HepG2 (cell line): ENCODE measurements around the gene ST8SIA6. TPM values are rescaled to one million over a fixed set of nuclear protein-coding genes. Genes with fewer than 3 reads are reported as not detected.

Experiments used
- ATAC-seq: fragments of 200-7000 bp; cut with Tn5 transposase; 3 replicates; pipeline ENCODE4 v1.9.1; 2020; ENCODE audit warnings: mild to moderate bottlenecking, moderate library complexity
- BruUV-seq: library from RNA; stranded (reverse); fragments of 400-500 nt; replicated peaks from 2 replicates; lab custom pipeline; 2021; lab: Mats Ljungman, UMichigan
- CTCF ChIA-PET: fragments of 300-600 bp; formaldehyde crosslinking; extraction: SDS; loops from one replicate; lab custom pipeline; 2021; ENCODE audit warnings: low total read pairs, inconsistent platforms, low intra/inter-chr PET ratio; lab: Yijun Ruan, JAX
- POLR2A ChIA-PET: fragments of 350-600 bp; sonication (Branson Sonifier 250); formaldehyde crosslinking; loops from one replicate; lab custom pipeline; 2020; ENCODE audit warnings: antibody characterized with exemption, inconsistent platforms; lab: Yijun Ruan, JAX
- DNase-seq: peaks from one replicate; pipeline ENCODE4 v3.0.0-alpha.2; 2015; ENCODE audit warnings: low spot score
- FAIRE-seq: peaks from 3 replicates; lab custom pipeline; 2011; peaks lifted over from hg19 to GRCh38; lab: Jason Lieb, UNC
- H2AFZ ChIP-seq: one replicate; pipeline ENCODE4 v1.6.1; 2011; ENCODE audit warnings: low read length, inconsistent platforms
- H3K27ac ChIP-seq: fragments of 300-600 bp; 3 replicates; pipeline ENCODE4 v1.8.0; 2011; ENCODE audit warnings: mixed run types, mild to moderate bottlenecking, mixed read lengths, low read length, inconsistent platforms; ENCODE audit not compliant: insufficient read depth; ENCODE audit errors: extremely low read length
- H3K27me3 ChIP-seq, 2 experiments: fragments of 200-600 bp in 1 of 2; 2 replicates in 1 of 2; 3 replicates in 1 of 2; pipeline versions ENCODE4 v1.6.0 to v1.8.0; 2011; ENCODE audit warnings: low read length in 2 of 2, mild to moderate bottlenecking in 2 of 2, moderate library complexity in 2 of 2, inconsistent platforms in 1 of 2; ENCODE audit not compliant: insufficient read depth in 2 of 2, control insufficient read depth in 1 of 2
- H3K36me3 ChIP-seq, 2 experiments: fragments of 200-600 bp in 1 of 2; replicated peaks in 1 of 2; 2 replicates in 1 of 2; 3 replicates in 1 of 2; pipeline versions ENCODE4 v1.5.1 to v1.8.0; 2011; ENCODE audit warnings: low read length in 2 of 2, inconsistent platforms in 1 of 2; ENCODE audit not compliant: insufficient read depth in 2 of 2, control insufficient read depth in 1 of 2
- H3K4me1 ChIP-seq: 2 replicates; pipeline ENCODE4 v1.5.1; 2012; ENCODE audit warnings: low read length, inconsistent platforms; ENCODE audit not compliant: insufficient read depth
- H3K4me2 ChIP-seq: 2 replicates; pipeline ENCODE4 v1.6.0; 2011; ENCODE audit warnings: low read depth, low read length, inconsistent platforms
- H3K4me3 ChIP-seq, 3 experiments: fragments of 200-600 bp in 1 of 3; sonication (generic), shearing (Covaris generic) in 1 of 3; replicated peaks in 1 of 3; 2 replicates each; pipeline ENCODE4 v1.5.1; 2011 to 2016; ENCODE audit warnings: low read length in 3 of 3, inconsistent platforms in 2 of 3, low read depth in 2 of 3, mild to moderate bottlenecking in 2 of 3, control low read depth in 1 of 3, mixed read lengths in 1 of 3; ENCODE audit not compliant: insufficient read depth in 1 of 3
- H3K79me2 ChIP-seq: one replicate; pipeline ENCODE4 v1.6.1; 2011; ENCODE audit warnings: low read length, inconsistent platforms; ENCODE audit not compliant: insufficient read depth
- H3K9ac ChIP-seq: 2 replicates; pipeline ENCODE4 v1.6.0; 2011; ENCODE audit warnings: mild to moderate bottlenecking, low read depth, low read length, inconsistent platforms; ENCODE audit not compliant: insufficient read depth
- H3K9me3 ChIP-seq: 2 replicates; pipeline ENCODE4 v1.5.1; 2012; ENCODE audit warnings: mild to moderate bottlenecking, low read length
- H4K20me1 ChIP-seq: 2 replicates; pipeline ENCODE4 v1.6.0; 2011; ENCODE audit warnings: inconsistent platforms, mild to moderate bottlenecking, low read length, moderate library complexity; ENCODE audit not compliant: insufficient read depth
- AHR ChIP-seq: IDR thresholded peaks from 2 replicates; pipeline ENCODE4 v1.6.1; 2018; ENCODE audit warnings: missing genetic modification reagents, missing compliant biosample characterization
- CBX5 ChIP-seq: sonication (generic); formaldehyde crosslinking; IDR thresholded peaks from 2 replicates; pipeline ENCODE4 v1.4.0; 2020; ENCODE audit warnings: missing genetic modification reagents, borderline replicate concordance
- PHF21A ChIP-seq: sonication (generic); formaldehyde crosslinking; IDR thresholded peaks from 2 replicates; pipeline ENCODE4 v1.5.0; 2020; ENCODE audit warnings: mild to moderate bottlenecking, missing genetic modification reagents
- SRSF4 ChIP-seq: fragments of 200-400 bp; formaldehyde crosslinking; IDR thresholded peaks from one replicate; pipeline ENCODE4 v1.6.1; 2018; ENCODE audit warnings: mild to moderate bottlenecking, low read depth, low read length, moderate library complexity; ENCODE audit not compliant: poor library complexity, severe bottlenecking
- STAT6 ChIP-seq: sonication (generic); formaldehyde crosslinking; IDR thresholded peaks from 2 replicates; pipeline ENCODE4 v1.4.0; 2020; ENCODE audit warnings: missing genetic modification reagents, mild to moderate bottlenecking, borderline replicate concordance
- ZBTB43 ChIP-seq: sonication (generic); formaldehyde crosslinking; conservative IDR thresholded peaks from 2 replicates; pipeline ENCODE4 v1.4.0; 2020; ENCODE audit warnings: missing genetic modification reagents
- ZNF235 ChIP-seq: sonication (generic); formaldehyde crosslinking; IDR thresholded peaks from 2 replicates; pipeline ENCODE4 v1.8.1; 2023; ENCODE audit warnings: mild to moderate bottlenecking, missing genetic modification reagents, borderline replicate concordance
- ZNF282 ChIP-seq: fragments of 450-650 bp; IDR thresholded peaks from 2 replicates; pipeline ENCODE4 v1.6.1; 2018; ENCODE audit not compliant: partially characterized antibody
- ZNF343 ChIP-seq: sonication (generic); formaldehyde crosslinking; IDR thresholded peaks from 2 replicates; pipeline ENCODE4 v1.4.0; 2020; ENCODE audit warnings: mild to moderate bottlenecking, missing genetic modification reagents
- ZNF646 ChIP-seq: sonication (generic); formaldehyde crosslinking; IDR thresholded peaks from 2 replicates; pipeline ENCODE4 v1.9.0; 2021; ENCODE audit warnings: mild to moderate bottlenecking, missing genetic modification reagents
- WGBS: methylation state at CpG from one replicate; pipeline ENCODE4 v1.1.6; 2017; ENCODE audit warnings: low lambda C conversion rate; 5-methylcytosine and 5-hydroxymethylcytosine counted together
- in situ Hi-C: cut with HindIII; loops from 2 replicates; pipeline ENCODE4 v1.10.0; 2017; ENCODE audit warnings: low pct_unique_long_range_greater_than_20kb; ENCODE audit not compliant: extremely low pct_ligation_motif_present
- intact Hi-C: fragments of 100-400 bp; cut with micrococcal nuclease; formaldehyde crosslinking; loops from one replicate; pipeline ENCODE4 v1.10.0; 2022; ENCODE audit not compliant: unreplicated experiment
- polyA plus RNA-seq, 8 experiments: library from polyadenylated mRNA; depleted of rRNA in 3 of 8; stranded (reverse) in 7 of 8; unstranded in 1 of 8; fragments of >200 nt; fragmentation: Illumina TruSeq in 4 of 8; extraction: Trizol in 4 of 8; gene quantifications; 2 replicates each; pipeline versions ENCODE4 v1.2.1 to v1.2.3, GENCODE V29; 2011 to 2016; ENCODE audit warnings: low read depth in 4 of 8, missing spikeins in 1 of 8, mixed read lengths in 1 of 8; ENCODE audit not compliant: insufficient read depth in 1 of 8
- total RNA-seq, 5 experiments: library from RNA; depleted of rRNA; stranded (reverse); fragments of >200 nt; fragmentation: Illumina TruSeq; extraction: Trizol; gene quantifications; 2 replicates each; pipeline ENCODE4 v1.2.3, GENCODE V29; 2016; ENCODE audit warnings: low read depth in 1 of 5
- TF ChIP-seq, protein P1 (sequence below): sonication (generic); formaldehyde crosslinking; IDR thresholded peaks from 2 replicates; pipeline ENCODE4 v1.9.0; 2022; ENCODE audit warnings: missing genetic modification reagents, mild to moderate bottlenecking, borderline replicate concordance

The ST8SIA6 gene
- total and polyA plus RNA-seq, 2 of the 13 experiments (the other 11 are each of a cell fraction or from before 2014, with no cell fraction given), result not detected

- no peak overlapping the region for H3K27ac ChIP-seq
- H3K9me3 ChIP-seq, result peaks cover 7% of the 10 kb centered on the region; the same call in 1 of the 2 replicates
- H3K27me3 ChIP-seq, result peaks cover 0 to 4% of the 10 kb centered on the region in 2 experiments; a peak in 1 of 5 replicates
- no peaks in the 10 kb centered on the region for H3K79me2 ChIP-seq
- intact Hi-C loops, result no loop called here
- no peak overlapping the region for H3K4me2 ChIP-seq
- ChIA-PET CTCF (no interaction called here), POLR2A (no interaction called here)
- H3K9ac ChIP-seq, result no peak overlapping the region
- no peak for ATAC-seq
- no TSS peak for BruUV-seq
- no peak for FAIRE-seq
- no peaks in the 10 kb centered on the region for H4K20me1 ChIP-seq
- H3K4me1 ChIP-seq, result no peaks in the 10 kb centered on the region
- no peak overlapping the region for H3K4me3 ChIP-seq
- H3K36me3 ChIP-seq, result no peaks in the 10 kb centered on the region
- DNase-seq, result no peak
- no peak overlapping the region for H2AFZ ChIP-seq
- 7% methylated on average over 3 of the region's 3 CpGs for WGBS
- in situ Hi-C loops, result no loop called here
- TF ChIP-seq ZNF235 (CRISPR knock-in tag) (no peak), AHR (no peak), CBX5 (CRISPR knock-in tag) (no peak), ZNF343 (CRISPR knock-in tag) (no peak), SRSF4 (no peak), PHF21A (no peak), STAT6 (CRISPR knock-in tag) (no peak), ZNF646 (CRISPR knock-in tag) (no peak), ZBTB43 (no peak), ZNF282 (no peak)
- TF ChIP-seq, protein P1, sequence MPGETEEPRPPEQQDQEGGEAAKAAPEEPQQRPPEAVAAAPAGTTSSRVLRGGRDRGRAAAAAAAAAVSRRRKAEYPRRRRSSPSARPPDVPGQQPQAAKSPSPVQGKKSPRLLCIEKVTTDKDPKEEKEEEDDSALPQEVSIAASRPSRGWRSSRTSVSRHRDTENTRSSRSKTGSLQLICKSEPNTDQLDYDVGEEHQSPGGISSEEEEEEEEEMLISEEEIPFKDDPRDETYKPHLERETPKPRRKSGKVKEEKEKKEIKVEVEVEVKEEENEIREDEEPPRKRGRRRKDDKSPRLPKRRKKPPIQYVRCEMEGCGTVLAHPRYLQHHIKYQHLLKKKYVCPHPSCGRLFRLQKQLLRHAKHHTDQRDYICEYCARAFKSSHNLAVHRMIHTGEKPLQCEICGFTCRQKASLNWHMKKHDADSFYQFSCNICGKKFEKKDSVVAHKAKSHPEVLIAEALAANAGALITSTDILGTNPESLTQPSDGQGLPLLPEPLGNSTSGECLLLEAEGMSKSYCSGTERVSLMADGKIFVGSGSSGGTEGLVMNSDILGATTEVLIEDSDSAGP (CRISPR knock-in tag), result no peak
These were observed 18.3 kb upstream of the ST8SIA6 start for GRCh38 chr10:17472481-17473227.
